ENCODE measurements around the gene PRSS33. TPM values are rescaled to one million over a fixed set of nuclear protein-coding genes. Genes with fewer than 3 reads are reported as not detected.

Gene PRSS33
- polyA plus RNA-seq, 2 of the 4 experiments (the other 2 are of a cell fraction): 0.04 TPM; not detected in 1

GRCh38 chr16:2809149-2809760 is 21.9 kb upstream of the PRSS33 start:
- ATAC-seq: no peak
- FAIRE-seq: no peak
- H3K27ac ChIP-seq: no peak overlapping the region
- no peaks in the 10 kb centered on the region for H3K4me1 ChIP-seq
- no peak for TF ChIP-seq PHF8 (IDR thresholded peaks at IDR 0.05; ENCODE audit: borderline replicate concordance, low read depth)
- no peak for TF ChIP-seq ZC3H11A (IDR thresholded peaks at IDR 0.05)
- no peak for TF ChIP-seq RCOR1 (IDR thresholded peaks at IDR 0.05; ENCODE audit: low read depth, low read length)
- TF ChIP-seq, protein P1, sequence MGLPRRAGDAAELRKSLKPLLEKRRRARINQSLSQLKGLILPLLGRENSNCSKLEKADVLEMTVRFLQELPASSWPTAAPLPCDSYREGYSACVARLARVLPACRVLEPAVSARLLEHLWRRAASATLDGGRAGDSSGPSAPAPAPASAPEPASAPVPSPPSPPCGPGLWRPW (IDR thresholded peaks at IDR 0.05): no peak
- TF ChIP-seq CEBPB (IDR thresholded peaks at IDR 0.05): no peak
- TF ChIP-seq EHMT2 (IDR thresholded peaks at IDR 0.05; ENCODE audit: low read depth): no peak
- CTCF ChIA-PET: interaction anchor here (2.2 kb wide), 1 partner anchor 59 kb away, joined by 5 read pairs; no protein-coding TSS in a partner anchor
- 30% methylated on average over 3 of the region's 3 CpGs for WGBS (ENCODE audit: missing lambda C conversion rate)
- DNase-seq (ENCODE audit: low read depth in 1 of 2, low spot score in 1 of 2): no peak
- H3K9me3 ChIP-seq: peaks cover 14% of the 10 kb centered on the region
- no peak overlapping the region for H3K4me2 ChIP-seq
- POLR2A ChIA-PET: no interaction called here
- no peak overlapping the region for H3K4me3 ChIP-seq

DNA sequence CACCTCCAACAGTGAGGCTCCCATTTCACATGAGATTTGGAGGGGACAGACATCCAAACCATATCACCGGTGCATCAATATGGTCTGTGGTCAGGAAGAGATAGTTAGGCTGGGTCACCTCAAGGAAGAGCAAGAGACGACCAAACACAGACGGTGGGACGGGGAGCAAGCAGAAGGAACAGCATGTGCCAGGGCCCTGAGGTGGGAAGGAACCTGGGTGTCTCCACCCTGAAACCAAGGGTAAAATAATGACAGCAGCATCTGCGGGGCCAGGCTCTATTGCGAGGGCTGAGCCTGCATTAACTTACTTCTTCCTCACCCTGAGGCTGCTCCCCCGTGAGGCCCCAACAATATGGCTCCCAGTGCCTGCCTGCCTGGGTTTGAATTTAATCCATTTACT is 20.8 kb upstream of the PRSS33 start:
- Histone ChIP-seq H3K4me1 (no peaks in the 10 kb centered on the region), H3K27ac (no peak overlapping the region), H3K9me3 (peaks cover 25% of the 10 kb centered on the region), H3K4me3 (no peak overlapping the region), H3K4me2 (no peak overlapping the region)
- ATAC-seq: no peak
- WGBS (ENCODE audit: missing lambda C conversion rate): 77% methylated on average over 7 of the region's 7 CpGs
- DNase-seq (ENCODE audit: low read depth in 1 of 2, low spot score in 1 of 2): no peak
- ChIA-PET CTCF (no interaction called here), POLR2A (no interaction called here)
- FAIRE-seq: no peak
- TF ChIP-seq CBX8 (IDR thresholded peaks at IDR 0.05) (no peak), POLR2AphosphoS2 (conservative IDR thresholded peaks at IDR 0.05; ENCODE audit: low read length) (no peak), KDM5A (IDR thresholded peaks at IDR 0.05) (no peak), NFE2L2 (conservative IDR thresholded peaks at IDR 0.05; ENCODE audit: low read length) (no peak), HOXB5 (CRISPR knock-in tag; IDR thresholded peaks at IDR 0.05) (no peak), RFX5 (IDR thresholded peaks at IDR 0.05) (no peak), RCOR1 (IDR thresholded peaks at IDR 0.05; ENCODE audit: low read depth, low read length) (no peak), ZNF302 (CRISPR knock-in tag; IDR thresholded peaks at IDR 0.05) (no peak), BHLHE40 (IDR thresholded peaks at IDR 0.05; ENCODE audit: low read depth, low read length) (no peak), TP53 (CRISPR knock-in tag; IDR thresholded peaks at IDR 0.05) (no peak), ESRRA (IDR thresholded peaks at IDR 0.05; ENCODE audit: borderline replicate concordance, low read length) (no peak), HOXB13 (CRISPR knock-in tag; IDR thresholded peaks at IDR 0.05; ENCODE audit: low read depth) (no peak), NR3C1 (IDR thresholded peaks at IDR 0.05) (no peak), JUNB (IDR thresholded peaks at IDR 0.05) (no peak), ZSCAN20 (CRISPR knock-in tag; IDR thresholded peaks at IDR 0.05) (no peak), HMGXB4 (CRISPR knock-in tag; IDR thresholded peaks at IDR 0.05; ENCODE audit: borderline replicate concordance) (no peak), JUN (IDR thresholded peaks at IDR 0.05) (no peak), MAFK (IDR thresholded peaks at IDR 0.05; ENCODE audit: partially characterized antibody) (no peak)

DNA sequence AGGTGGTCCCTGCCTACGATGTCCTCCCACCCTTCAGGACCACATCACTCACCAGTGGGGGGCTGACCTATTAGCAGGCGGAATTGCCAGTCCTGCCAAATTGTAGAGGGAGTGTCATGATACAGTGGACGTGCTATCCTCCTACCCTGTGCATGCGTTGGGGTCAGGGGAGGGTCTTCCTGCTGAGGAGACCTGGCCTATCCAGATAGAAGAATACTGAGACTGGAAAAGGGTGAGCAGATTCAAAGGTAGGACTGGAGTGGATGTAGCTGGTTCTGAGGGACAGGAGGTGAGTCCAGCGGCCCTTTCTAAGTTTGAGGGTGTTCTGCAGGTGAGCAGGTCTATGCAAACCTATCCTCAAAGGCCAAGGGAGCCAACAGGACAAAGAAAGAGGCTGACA is 18.9 kb upstream of the PRSS33 start:
- no peak overlapping the region for H3K4me2 ChIP-seq
- no peak for ATAC-seq
- FAIRE-seq: no peak
- H3K4me3 ChIP-seq: no peak overlapping the region
- POLR2A ChIA-PET: no interaction called here
- CTCF ChIA-PET: interaction anchor here (1.0 to 1.1 kb wide), 2 partner anchors 17 to 33 kb away, joined by 4 read pairs; no protein-coding TSS in a partner anchor
- no peak overlapping the region for H3K27ac ChIP-seq
- H3K4me1 ChIP-seq: no peaks in the 10 kb centered on the region
- WGBS (ENCODE audit: missing lambda C conversion rate): 41% methylated on average over 5 of the region's 5 CpGs
- no peak for DNase-seq (ENCODE audit: low read depth in 1 of 2, low spot score in 1 of 2)
- H3K9me3 ChIP-seq: peaks cover 26% of the 10 kb centered on the region
- no peak for TF ChIP-seq ATOH8 (CRISPR knock-in tag; IDR thresholded peaks at IDR 0.05; ENCODE audit: low read depth)
- no peak for TF ChIP-seq ZNF302 (CRISPR knock-in tag; IDR thresholded peaks at IDR 0.05)
- no peak for TF ChIP-seq FOXS1 (CRISPR knock-in tag; IDR thresholded peaks at IDR 0.05)
- TF ChIP-seq HOXB13 (CRISPR knock-in tag; IDR thresholded peaks at IDR 0.05; ENCODE audit: low read depth): no peak
- no peak for TF ChIP-seq CHD4 (IDR thresholded peaks at IDR 0.05; ENCODE audit: borderline replicate concordance)
- no peak for TF ChIP-seq POLR2A (IDR thresholded peaks at IDR 0.05; ENCODE audit: low read length)
- no peak for TF ChIP-seq FOSB (CRISPR knock-in tag; IDR thresholded peaks at IDR 0.05)
- TF ChIP-seq, protein P2, sequence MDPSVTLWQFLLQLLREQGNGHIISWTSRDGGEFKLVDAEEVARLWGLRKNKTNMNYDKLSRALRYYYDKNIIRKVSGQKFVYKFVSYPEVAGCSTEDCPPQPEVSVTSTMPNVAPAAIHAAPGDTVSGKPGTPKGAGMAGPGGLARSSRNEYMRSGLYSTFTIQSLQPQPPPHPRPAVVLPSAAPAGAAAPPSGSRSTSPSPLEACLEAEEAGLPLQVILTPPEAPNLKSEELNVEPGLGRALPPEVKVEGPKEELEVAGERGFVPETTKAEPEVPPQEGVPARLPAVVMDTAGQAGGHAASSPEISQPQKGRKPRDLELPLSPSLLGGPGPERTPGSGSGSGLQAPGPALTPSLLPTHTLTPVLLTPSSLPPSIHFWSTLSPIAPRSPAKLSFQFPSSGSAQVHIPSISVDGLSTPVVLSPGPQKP (IDR thresholded peaks at IDR 0.05; ENCODE audit: low read depth, low read length): no peak
- TF ChIP-seq HMGXB4 (CRISPR knock-in tag; IDR thresholded peaks at IDR 0.05; ENCODE audit: borderline replicate concordance): no peak
- TF ChIP-seq ZSCAN20 (CRISPR knock-in tag; IDR thresholded peaks at IDR 0.05): no peak
- TF ChIP-seq RNF2 (IDR thresholded peaks at IDR 0.05; ENCODE audit: borderline replicate concordance, low read depth): no peak
- TF ChIP-seq EHF (CRISPR knock-in tag; IDR thresholded peaks at IDR 0.05): no peak
- no peak for TF ChIP-seq CBX8 (IDR thresholded peaks at IDR 0.05)
